HUDEP-2 (cell line): ENCODE data around the gene CDYL.
A peak's percentile ranks its signal among the peaks of the same experiment; 100 is the strongest.

Source experiments
- DNase-seq, 76 experiments: peaks; one replicate each; lab custom pipeline; 2025; ENCODE audit not compliant: unreplicated experiment in 76 of 76; lab: John Stamatoyannopoulos, UW

CDYL gene, protein sequence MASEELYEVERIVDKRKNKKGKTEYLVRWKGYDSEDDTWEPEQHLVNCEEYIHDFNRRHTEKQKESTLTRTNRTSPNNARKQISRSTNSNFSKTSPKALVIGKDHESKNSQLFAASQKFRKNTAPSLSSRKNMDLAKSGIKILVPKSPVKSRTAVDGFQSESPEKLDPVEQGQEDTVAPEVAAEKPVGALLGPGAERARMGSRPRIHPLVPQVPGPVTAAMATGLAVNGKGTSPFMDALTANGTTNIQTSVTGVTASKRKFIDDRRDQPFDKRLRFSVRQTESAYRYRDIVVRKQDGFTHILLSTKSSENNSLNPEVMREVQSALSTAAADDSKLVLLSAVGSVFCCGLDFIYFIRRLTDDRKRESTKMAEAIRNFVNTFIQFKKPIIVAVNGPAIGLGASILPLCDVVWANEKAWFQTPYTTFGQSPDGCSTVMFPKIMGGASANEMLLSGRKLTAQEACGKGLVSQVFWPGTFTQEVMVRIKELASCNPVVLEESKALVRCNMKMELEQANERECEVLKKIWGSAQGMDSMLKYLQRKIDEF

GRCh38 chr6:4776131-4776492 is at the start of gene CDYL:
TSS of gene CDYL (plus strand) at chr6:4776404. CDS start at chr6:4776784, 380 bp downstream.
- peak in 75 of 76 experiments; percentile 14 to 96 (median 89) for DNase-seq

DNA sequence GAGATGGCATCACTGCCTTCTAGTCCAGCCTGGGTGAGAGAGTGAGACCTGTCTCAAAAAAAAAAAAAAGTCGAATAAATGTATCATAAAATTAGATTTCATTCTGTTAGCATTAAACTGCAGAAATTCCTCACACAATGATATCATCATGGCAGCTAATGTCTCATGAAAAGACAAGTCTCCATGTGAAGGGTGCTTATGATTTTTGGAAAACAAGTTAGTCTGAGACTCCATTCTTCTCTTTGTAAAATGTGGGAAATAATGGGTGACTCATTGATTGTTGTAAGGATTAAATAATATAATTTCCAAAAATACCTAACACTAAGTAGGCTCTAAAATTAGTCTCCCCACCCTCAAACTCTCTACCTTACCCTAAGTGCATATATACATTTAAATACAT is 49.6 kb upstream of the CDYL start:
- peak in 1 of 76 experiments; percentile 44 for DNase-seq

DNA sequence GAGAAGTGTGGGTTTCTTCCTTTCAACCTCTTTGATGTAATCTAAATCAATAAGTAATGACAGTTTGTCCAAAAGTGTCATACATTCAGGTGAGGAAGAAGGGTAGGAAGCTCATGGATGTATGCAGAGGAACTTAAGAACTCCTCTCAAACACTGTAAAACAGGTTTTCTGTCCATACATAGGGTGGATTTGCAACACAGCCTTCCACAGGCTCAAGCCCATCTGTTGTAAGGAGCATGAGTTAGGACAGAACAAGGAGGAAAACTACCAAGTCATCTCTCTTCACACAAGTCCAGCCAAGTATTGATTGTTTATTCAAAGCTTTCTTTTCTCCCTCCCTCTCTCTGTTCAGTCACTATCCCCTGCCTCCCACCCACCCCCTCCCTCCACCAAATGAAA is 49.0 kb upstream of the CDYL start:
- peak in 23 of 76 experiments; percentile 16 to 84 (median 54) for DNase-seq

- peak in 75 of 76 experiments; percentile 67 to 99 (median 89) for DNase-seq
Observed at GRCh38 chr6:4727671-4728435, 48.4 kb upstream of the CDYL start.

DNA sequence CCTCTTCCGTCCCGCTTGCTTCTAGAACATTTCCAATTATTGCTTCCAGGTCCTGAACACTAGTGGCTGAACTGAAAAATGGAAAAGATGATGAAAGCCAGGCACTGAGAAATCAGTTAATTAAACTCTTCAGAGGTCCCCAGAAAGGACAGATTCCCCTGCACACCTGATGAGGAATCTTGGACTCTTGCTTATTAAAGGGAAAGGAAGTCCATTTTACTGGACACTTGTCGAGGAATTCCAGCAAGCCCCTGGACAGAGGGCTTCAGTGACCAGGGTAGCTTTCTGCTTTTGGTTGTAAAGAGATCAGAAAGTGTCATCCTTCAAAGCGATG is 47.8 kb upstream of the CDYL start:
- DNase-seq, result peak in 3 of 76 experiments; percentile 21 to 85 (median 69)

DNA sequence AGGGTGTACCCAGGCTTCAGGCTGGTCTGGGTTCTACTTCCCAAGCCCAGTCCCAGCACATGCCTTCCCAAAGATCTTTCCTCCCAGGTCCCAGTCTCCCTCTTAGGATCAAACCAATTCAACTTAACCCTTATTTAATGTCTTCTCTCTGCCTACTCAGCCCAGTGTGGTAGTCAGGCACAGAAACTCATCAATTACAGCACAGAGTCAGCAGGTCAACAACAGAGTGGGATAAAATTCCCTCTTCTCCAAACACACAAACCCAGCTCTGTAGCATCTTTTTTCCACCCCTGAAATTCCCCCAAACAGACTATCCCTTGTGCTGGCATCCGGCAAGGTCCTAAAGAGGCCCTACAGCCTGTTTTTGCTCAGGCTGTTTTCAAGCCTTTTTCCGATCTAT is 47.3 kb upstream of the CDYL start:
- no peak for DNase-seq

GRCh38 chr6:4731996-4732395 is 44.2 kb upstream of the CDYL start:
- DNase-seq, result no peak

GRCh38 chr6:4732691-4733315 is 43.4 kb upstream of the CDYL start:
- peak in 60 of 76 experiments; percentile 9 to 69 (median 45) for DNase-seq

- DNase-seq, result no peak
Observed at GRCh38 chr6:4736371-4736873, 39.8 kb upstream of the CDYL start.

- DNase-seq, result peak in 2 of 76 experiments; percentile 4 to 13
Observed at GRCh38 chr6:4740032-4740431, 36.2 kb upstream of the CDYL start.

GRCh38 chr6:4743062-4743461 is 33.1 kb upstream of the CDYL start:
- peak in 19 of 76 experiments; percentile 7 to 47 (median 23) for DNase-seq

DNA sequence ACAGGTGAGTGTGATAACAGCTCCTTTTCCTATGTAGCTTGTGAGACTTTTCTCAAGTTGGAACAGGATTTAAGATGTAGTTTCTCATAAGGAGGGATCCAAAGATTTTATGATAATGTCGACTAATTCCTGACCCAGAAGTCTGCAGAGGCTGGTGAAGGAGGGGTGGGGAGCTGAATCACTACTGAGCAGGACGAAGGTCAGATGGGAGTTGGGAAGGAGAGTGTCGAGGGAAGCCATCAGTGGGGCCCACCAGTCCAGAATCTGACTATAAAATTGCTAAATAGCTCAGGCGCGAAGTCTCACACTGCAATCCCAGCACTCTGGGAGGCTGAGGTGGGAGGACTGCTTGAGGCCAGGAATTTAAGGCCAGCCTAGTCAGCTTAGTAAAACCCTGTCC is 32.3 kb upstream of the CDYL start:
- DNase-seq, result no peak

DNA sequence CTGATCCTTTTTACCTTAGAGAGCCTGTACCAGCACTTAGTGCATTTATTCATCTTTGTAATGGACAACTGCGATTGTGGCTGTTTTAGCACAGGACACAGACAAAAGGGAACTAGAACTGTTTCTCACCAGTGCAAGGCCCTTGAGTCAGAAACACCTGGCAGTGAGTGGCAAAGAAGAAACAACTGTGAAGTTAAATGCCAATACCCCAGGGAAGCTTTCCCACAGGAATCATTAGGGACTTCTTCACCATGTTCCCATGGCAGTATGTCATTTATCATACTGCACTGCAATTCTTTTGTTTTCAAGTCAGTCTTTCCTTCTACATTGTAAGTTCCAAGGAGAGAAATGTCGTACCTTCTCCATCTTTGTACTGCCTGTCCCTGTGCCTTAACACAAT is 28.6 kb upstream of the CDYL start:
- no peak for DNase-seq

- DNase-seq, result no peak
Observed at GRCh38 chr6:4751823-4752464, 24.3 kb upstream of the CDYL start.

- DNase-seq, result no peak
Observed at GRCh38 chr6:4756247-4756646, 20.0 kb upstream of the CDYL start.

DNA sequence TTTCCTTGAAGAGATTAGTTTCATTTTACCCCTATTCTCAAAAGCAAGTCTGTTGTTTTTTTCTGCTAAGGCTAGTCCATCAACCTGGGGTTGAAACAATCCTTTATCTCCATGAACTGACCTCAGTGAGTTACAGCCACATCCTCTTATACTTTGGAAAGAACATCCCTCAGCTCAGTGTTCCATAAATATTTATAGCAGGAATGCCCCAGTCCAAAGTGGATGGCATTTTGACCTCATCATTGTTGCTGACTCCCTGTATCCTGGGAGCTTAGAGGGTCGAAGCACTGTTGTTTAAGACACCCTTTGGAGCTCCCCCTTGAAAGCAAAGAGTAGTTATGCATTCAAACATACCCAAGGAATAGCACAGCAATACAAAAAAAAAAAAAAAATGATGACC is 16.2 kb upstream of the CDYL start:
- no peak for DNase-seq

GRCh38 chr6:4760773-4761172 is 15.4 kb upstream of the CDYL start:
- no peak for DNase-seq

DNA sequence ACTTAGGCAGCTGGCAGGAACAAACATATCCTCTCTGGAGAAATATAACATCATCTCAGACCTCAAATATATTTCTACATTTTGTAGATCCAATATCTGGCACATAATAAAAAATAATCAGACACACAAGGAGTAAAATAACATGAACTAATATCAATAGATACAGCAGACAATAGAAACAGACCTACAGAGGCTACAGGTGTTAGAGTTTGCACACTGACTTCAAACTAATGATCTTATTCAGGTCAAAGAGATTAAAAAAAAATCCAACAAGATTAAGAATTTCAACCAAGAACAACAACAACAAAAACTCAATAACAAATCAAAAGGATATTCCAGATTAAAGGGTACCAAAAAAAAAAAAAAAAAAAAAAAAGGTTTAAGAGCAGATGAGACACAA is 13.9 kb upstream of the CDYL start:
- no peak for DNase-seq

DNA sequence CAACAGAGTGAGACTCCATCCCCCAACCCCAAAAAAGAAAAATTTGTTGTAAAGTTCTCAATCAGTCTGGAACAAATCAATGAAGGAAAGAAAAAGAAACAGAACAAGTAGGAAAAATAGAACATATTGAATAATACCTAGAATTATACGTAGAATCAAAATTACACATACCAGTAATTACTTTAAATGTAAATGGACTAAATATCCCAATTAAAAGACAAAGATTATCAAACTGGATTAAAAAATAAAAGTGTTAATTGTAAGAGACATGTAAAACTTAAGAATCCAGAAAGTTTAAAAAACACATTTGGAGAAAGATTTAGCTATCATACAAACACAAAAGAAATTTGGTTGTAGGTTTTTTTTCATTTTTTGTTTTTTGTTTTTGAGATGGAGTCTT is 12.3 kb upstream of the CDYL start:
- no peak for DNase-seq

GRCh38 chr6:4768815-4769214 is 7.4 kb upstream of the CDYL start:
- DNase-seq, result no peak

DNA sequence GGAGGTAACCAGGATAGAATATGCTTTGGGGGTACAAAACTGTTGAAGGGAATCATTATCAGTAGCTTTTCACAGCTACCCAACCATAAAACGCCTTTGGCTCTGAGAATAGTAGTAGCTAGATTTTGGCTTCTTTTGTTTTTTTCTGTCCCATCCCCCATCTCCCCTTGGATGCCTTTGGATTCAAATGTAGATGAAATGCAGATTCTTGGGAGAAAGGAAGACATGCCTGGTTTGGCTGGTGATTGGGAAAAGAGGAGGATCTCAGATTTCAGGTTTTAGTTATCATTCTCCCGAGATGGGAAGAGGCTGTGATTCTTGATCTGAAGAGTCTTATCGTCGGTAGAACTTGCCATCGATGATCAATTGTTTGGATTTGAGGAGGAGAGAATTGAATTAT is 3.5 kb upstream of the CDYL start:
- no peak for DNase-seq
